Measurements from ENCODE around the gene MFSD12. TPM values are rescaled to one million over a fixed set of nuclear protein-coding genes. Genes with fewer than 3 reads are reported as not detected.

Gene MFSD12
- total RNA-seq, 1 donor from 2014 or later = 95.9 TPM

GRCh38 chr19:3580156-3580934, 23.0 kb upstream of the MFSD12 start:
- Histone ChIP-seq H3K27me3 (peaks cover 12% of the 10 kb centered on the region), H3K27ac (no peak overlapping the region), H3K4me1 (peaks cover 6% of the 10 kb centered on the region), H3K36me3 (no peaks in the 10 kb centered on the region), H3K4me3 (no peak overlapping the region), H3K9me3 (no peaks in the 10 kb centered on the region)
- peak; percentile 9 for ATAC-seq
- intact Hi-C loops (cut with DNase I) = no loop called here
- no peak for DNase-seq
- TF ChIP-seq CTCF (IDR thresholded peaks at IDR 0.05) = no peak

- Histone ChIP-seq H3K4me3 (no peak overlapping the region), H3K4me1 (peaks cover 9% of the 10 kb centered on the region), H3K36me3 (no peaks in the 10 kb centered on the region), H3K9me3 (no peaks in the 10 kb centered on the region), H3K27ac (no peak overlapping the region), H3K27me3 (no peaks in the 10 kb centered on the region)
- TF ChIP-seq CTCF (IDR thresholded peaks at IDR 0.05) = no peak
- intact Hi-C loops (cut with DNase I) = no loop called here
- DNase-seq = no peak
- no peak for ATAC-seq
These were observed 21.0 kb upstream of the MFSD12 start for GRCh38 chr19:3578390-3578789.

GRCh38 chr19:3577723-3578344, 20.4 kb upstream of the MFSD12 start:
- no peak for DNase-seq

GRCh38 chr19:3576696-3577443, 19.5 kb upstream of the MFSD12 start:
- H3K9me3 ChIP-seq = no peaks in the 10 kb centered on the region
- no peak for ATAC-seq

More at GRCh38 chr19:3577723-3578344, 20.4 kb upstream of the MFSD12 start:
- H3K27me3 ChIP-seq = no peaks in the 10 kb centered on the region
- H3K36me3 ChIP-seq = no peaks in the 10 kb centered on the region
- intact Hi-C loops (cut with DNase I) = no loop called here
- TF ChIP-seq CTCF (IDR thresholded peaks at IDR 0.05) = no peak
- no peaks in the 10 kb centered on the region for H3K9me3 ChIP-seq
- peaks cover 10% of the 10 kb centered on the region for H3K4me1 ChIP-seq
- H3K4me3 ChIP-seq = no peak overlapping the region
- no peak for ATAC-seq
- no peak overlapping the region for H3K27ac ChIP-seq

More at GRCh38 chr19:3576696-3577443, 19.5 kb upstream of the MFSD12 start:
- DNase-seq = no peak
- H3K36me3 ChIP-seq = no peaks in the 10 kb centered on the region
- TF ChIP-seq CTCF (IDR thresholded peaks at IDR 0.05) = no peak
- H3K27me3 ChIP-seq = no peaks in the 10 kb centered on the region
- intact Hi-C loops (cut with DNase I) = no loop called here
- no peak overlapping the region for H3K27ac ChIP-seq
- H3K4me1 ChIP-seq = peaks cover 14% of the 10 kb centered on the region
- peak overlapping the region; percentile 10 for H3K4me3 ChIP-seq
